Mesothelial cell of epicardium (in vitro differentiated cells): Measurements from ENCODE around the gene RALGPS1. TPM values are rescaled to one million over a fixed set of nuclear protein-coding genes. Genes with fewer than 3 reads are reported as not detected.

Source experiments
- DNase-seq, 2 experiments: peaks; one replicate each; pipeline ENCODE4 v3.0.0; 2021; ENCODE audit warnings: low spot score in 2 of 2; ENCODE audit not compliant: unreplicated experiment in 2 of 2
- H3K27ac Mint-ChIP-seq: 2 replicates; pipeline ENCODE4 v1.8.0; 2021; ENCODE audit warnings: mixed read lengths
- H3K27me3 Mint-ChIP-seq: 2 replicates; pipeline ENCODE4 v1.8.0; 2021; ENCODE audit warnings: low read depth, mixed read lengths
- H3K36me3 Mint-ChIP-seq: 2 replicates; pipeline ENCODE4 v1.8.0; 2021; ENCODE audit warnings: mixed read lengths
- H3K4me1 Mint-ChIP-seq: 2 replicates; pipeline ENCODE4 v1.8.0; 2021; ENCODE audit warnings: mixed read lengths
- H3K4me3 Mint-ChIP-seq: 2 replicates; pipeline ENCODE4 v1.8.0; 2021; ENCODE audit warnings: mild to moderate bottlenecking, moderate library complexity, mixed read lengths
- H3K9me3 Mint-ChIP-seq: 2 replicates; pipeline ENCODE4 v1.8.0; 2021; ENCODE audit warnings: mixed read lengths
- CTCF ChIP-seq: fragments of 200-600 bp; sonication (generic); IDR thresholded peaks from one replicate; pipeline ENCODE4 v1.5.0; 2021; ENCODE audit warnings: antibody characterized with exemption; ENCODE audit not compliant: unreplicated experiment
- total RNA-seq: library from RNA; stranded (reverse); gene quantifications from 3 replicates; pipeline ENCODE4 v1.2.1, GENCODE V29; 2021

RALGPS1 gene
- total RNA-seq, 1 donor from 2014 or later = 25.6 TPM

- peaks cover 9% of the 10 kb centered on the region for H3K4me1 Mint-ChIP-seq
- peak in 1 of 2 experiments; percentile 24 for DNase-seq
- no peak overlapping the region for H3K4me3 Mint-ChIP-seq
- H3K9me3 Mint-ChIP-seq = no peaks in the 10 kb centered on the region
- no peak for TF ChIP-seq CTCF
- H3K36me3 Mint-ChIP-seq = no peaks in the 10 kb centered on the region
- no peak overlapping the region for H3K27ac Mint-ChIP-seq
- no peaks in the 10 kb centered on the region for H3K27me3 Mint-ChIP-seq
Measured at GRCh38 chr9:127136081-127136879, 221.7 kb downstream of the RALGPS1 start.

- peaks cover 9% of the 10 kb centered on the region for H3K4me1 Mint-ChIP-seq
- H3K36me3 Mint-ChIP-seq = no peaks in the 10 kb centered on the region
- no peak for TF ChIP-seq CTCF
- H3K4me3 Mint-ChIP-seq = no peak overlapping the region
- no peak overlapping the region for H3K27ac Mint-ChIP-seq
- no peaks in the 10 kb centered on the region for H3K27me3 Mint-ChIP-seq
- no peaks in the 10 kb centered on the region for H3K9me3 Mint-ChIP-seq
- peak in 1 of 2 experiments; percentile 32 for DNase-seq
Measured at GRCh38 chr9:127136880-127137639, 222.5 kb downstream of the RALGPS1 start.

- no peaks in the 10 kb centered on the region for H3K9me3 Mint-ChIP-seq
- H3K4me3 Mint-ChIP-seq = no peak overlapping the region
- no peak for TF ChIP-seq CTCF
- H3K27me3 Mint-ChIP-seq = no peaks in the 10 kb centered on the region
- peaks cover 9% of the 10 kb centered on the region for H3K4me1 Mint-ChIP-seq
- H3K36me3 Mint-ChIP-seq = no peaks in the 10 kb centered on the region
- peak in 1 of 2 experiments; percentile 17 for DNase-seq
- no peak overlapping the region for H3K27ac Mint-ChIP-seq
Measured at GRCh38 chr9:127137640-127138360, 223.2 kb downstream of the RALGPS1 start.

- DNase-seq = peak in 1 of 2 experiments; percentile 11
- Mint-ChIP-seq H3K4me1 (peaks cover 7% of the 10 kb centered on the region), H3K27ac (no peak overlapping the region), H3K9me3 (no peaks in the 10 kb centered on the region), H3K36me3 (no peaks in the 10 kb centered on the region), H3K27me3 (no peaks in the 10 kb centered on the region), H3K4me3 (no peak overlapping the region)
- TF ChIP-seq CTCF = no peak
Measured at GRCh38 chr9:127138444-127138843, 223.9 kb downstream of the RALGPS1 start.

GRCh38 chr9:127139071-127139731 is 224.6 kb downstream of the RALGPS1 start:
- no peaks in the 10 kb centered on the region for H3K27me3 Mint-ChIP-seq

More at GRCh38 chr9:127139071-127139731, 224.6 kb downstream of the RALGPS1 start:
- Mint-ChIP-seq H3K4me1 (no peaks in the 10 kb centered on the region), H3K27ac (no peak overlapping the region), H3K9me3 (no peaks in the 10 kb centered on the region), H3K36me3 (no peaks in the 10 kb centered on the region), H3K4me3 (no peak overlapping the region)
- peak in 1 of 2 experiments; percentile 20 for DNase-seq
- TF ChIP-seq CTCF = no peak
